NCI-H2107 treated with DMSO at 0.1 percent for 48 hours (cell line): ENCODE results near the gene VTCN1.
"Not testable (repeated sequence)": the region's sequence is repeated elsewhere in the genome, so short reads cannot be mapped to it uniquely, and the experiment has no call there.

Source experiments
- DNase-seq: peaks from one replicate; lab custom pipeline; 2025; ENCODE audit not compliant: unreplicated experiment; lab: John Stamatoyannopoulos, UW

Gene VTCN1, protein sequence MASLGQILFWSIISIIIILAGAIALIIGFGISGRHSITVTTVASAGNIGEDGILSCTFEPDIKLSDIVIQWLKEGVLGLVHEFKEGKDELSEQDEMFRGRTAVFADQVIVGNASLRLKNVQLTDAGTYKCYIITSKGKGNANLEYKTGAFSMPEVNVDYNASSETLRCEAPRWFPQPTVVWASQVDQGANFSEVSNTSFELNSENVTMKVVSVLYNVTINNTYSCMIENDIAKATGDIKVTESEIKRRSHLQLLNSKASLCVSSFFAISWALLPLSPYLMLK

DNA sequence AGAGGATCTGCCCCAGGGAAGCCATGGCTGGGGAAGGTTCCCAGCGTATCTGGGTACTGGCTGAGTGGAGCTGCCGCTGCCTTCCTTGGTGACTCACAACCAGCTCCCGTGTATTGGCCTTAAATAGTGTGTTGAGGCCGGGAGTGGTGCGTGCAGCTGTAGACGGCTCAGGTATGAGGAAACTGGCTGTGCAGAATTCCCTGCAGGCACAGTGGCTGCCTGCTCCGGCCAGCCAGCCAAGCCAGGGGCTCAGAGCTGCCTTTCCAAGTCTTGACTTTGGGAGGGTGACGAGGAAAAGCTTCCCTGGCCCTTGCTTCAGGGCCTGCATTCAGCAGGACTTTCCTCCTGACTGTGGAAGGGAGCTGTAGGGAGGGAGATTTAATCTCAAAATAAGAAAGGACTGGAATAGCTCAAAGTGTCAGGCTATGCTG is at the start of gene VTCN1:
Gene VTCN1 (minus strand): TSS at position 97 of the 431 bp plus-strand sequence. CDS start 72 bp downstream, at position 25.
- no peak for DNase-seq

- no peak for DNase-seq
Observed at GRCh38 chr1:117258791-117259190, 48.1 kb upstream of the VTCN1 start.

GRCh38 chr1:117258075-117258474 is 47.3 kb upstream of the VTCN1 start:
- DNase-seq: not testable (repeated sequence)

GRCh38 chr1:117257291-117257690 is 46.6 kb upstream of the VTCN1 start:
- no peak for DNase-seq

- DNase-seq: no peak
Observed at GRCh38 chr1:117250061-117250606, 39.4 kb upstream of the VTCN1 start.

DNA sequence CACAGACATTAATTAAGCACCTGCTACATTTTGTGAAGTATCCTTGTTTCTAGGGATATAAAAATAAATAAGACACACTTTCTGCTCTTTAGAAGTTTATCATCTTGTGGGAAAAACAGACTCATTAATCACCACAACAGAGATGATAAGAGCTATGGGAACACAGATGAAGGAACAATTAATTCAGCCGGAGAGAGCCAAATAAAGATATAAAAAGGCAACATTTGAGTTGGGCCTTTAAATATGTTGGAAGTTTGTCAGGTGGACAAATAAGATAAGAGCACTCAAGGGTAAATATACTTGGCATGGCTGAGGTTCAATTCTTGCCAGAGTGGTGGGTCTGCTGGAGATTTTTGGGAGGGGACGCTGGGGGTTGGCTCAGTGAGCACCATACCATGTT is 34.2 kb upstream of the VTCN1 start:
- no peak for DNase-seq

GRCh38 chr1:117244306-117244705 is 33.6 kb upstream of the VTCN1 start:
- DNase-seq: no peak

- DNase-seq: no peak
Observed at GRCh38 chr1:117241512-117241911, 30.8 kb upstream of the VTCN1 start.

DNA sequence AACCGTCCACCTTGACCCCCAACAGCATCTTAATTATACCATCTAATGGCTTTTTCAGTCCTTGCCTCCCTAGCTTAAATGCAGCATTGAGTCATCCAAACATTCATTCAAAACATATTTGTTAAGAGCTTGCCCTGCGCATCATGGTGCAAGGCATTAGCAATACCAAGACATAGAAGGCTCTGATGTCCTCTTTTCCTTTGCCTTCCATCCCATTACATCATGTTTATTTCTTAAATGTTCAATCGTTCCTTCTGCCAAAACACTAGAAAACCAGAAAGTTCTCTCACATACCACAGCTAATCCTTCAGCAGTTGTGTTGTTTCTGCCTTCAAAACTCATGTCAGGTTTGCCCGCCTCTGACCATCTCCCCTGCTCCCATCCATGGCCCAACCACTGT is 29.8 kb upstream of the VTCN1 start:
- DNase-seq: no peak

DNA sequence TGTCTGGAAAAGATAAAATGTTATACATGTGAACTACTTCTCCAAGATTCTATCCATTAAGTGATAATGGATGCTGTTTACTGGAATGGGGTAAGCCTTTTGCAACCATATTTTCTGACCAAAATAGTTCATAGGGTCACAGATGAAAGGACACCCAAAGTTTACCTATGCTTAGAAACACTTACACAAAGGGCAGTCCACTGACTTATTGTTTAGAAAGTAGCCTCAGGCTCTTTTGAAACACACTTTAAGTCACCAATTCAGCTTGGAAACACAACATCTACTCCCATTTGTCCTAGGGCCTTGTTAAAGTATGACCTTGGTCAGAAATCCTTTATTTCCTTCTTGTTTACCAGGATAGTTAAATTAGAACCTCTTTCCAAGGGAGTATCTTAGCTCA is 28.7 kb upstream of the VTCN1 start:
- DNase-seq: no peak

- no peak for DNase-seq
Observed at GRCh38 chr1:117237726-117238381, 27.1 kb upstream of the VTCN1 start.

DNA sequence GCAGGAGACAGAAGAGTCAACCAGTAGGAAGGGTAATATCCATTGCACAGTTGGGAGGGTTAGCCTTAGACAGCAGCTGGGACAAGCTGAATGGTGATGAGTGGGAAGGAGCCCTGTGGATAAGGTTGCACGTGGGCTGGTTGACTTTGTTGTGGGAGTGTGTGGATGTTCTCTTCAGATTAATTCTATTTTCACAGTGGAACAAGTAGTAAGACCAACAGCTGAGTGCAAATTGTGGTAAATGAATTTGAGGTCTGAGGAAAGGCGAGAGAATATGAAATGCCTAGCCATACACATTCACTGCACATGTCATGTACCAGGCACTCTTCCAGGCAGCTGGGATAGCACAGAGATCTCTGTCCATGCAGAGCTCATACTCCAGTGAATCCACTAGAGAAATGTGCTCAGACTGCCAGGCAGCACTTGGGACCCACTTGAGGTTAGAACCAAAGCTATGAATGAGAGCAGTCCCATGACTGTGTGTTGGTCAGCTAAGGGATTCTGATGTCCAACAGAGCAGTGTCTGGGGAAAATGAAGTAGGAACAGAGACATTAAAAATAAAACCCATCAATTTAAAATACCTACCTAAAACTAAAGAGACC is 25.2 kb upstream of the VTCN1 start:
- DNase-seq: no peak

- DNase-seq: no peak
Observed at GRCh38 chr1:117232531-117232930, 21.8 kb upstream of the VTCN1 start.

DNA sequence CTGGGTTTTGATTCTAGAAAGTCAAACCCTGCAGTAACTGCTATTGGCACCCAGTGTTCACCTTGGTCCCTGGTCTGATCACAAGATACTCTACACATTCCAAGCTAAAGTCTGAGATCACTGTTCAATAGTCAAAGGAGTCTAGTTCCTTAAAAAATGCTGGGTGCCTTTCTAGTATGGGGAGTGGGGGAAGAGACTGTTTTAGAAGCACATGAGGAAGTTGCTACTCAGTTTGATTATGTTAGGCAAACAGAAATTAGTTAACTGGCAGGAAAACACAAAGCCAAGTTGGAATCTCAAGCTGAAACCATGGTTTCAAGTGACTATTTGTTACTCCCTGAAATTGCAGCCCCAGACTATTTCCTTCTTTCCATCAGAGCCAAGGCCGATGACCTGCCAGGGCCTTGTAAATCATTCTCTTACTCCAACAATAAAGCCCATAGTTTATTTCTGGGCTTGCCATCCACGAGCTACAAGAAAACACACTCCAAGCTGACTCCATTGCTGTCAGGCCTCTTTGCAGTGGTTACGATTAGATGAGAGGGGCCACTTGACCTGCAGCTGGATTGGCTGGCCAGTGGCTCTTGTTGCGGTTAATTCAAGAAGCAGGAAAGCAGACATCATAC is 21.1 kb upstream of the VTCN1 start:
- DNase-seq: no peak

GRCh38 chr1:117231312-117231711 is 20.6 kb upstream of the VTCN1 start:
- no peak for DNase-seq

DNA sequence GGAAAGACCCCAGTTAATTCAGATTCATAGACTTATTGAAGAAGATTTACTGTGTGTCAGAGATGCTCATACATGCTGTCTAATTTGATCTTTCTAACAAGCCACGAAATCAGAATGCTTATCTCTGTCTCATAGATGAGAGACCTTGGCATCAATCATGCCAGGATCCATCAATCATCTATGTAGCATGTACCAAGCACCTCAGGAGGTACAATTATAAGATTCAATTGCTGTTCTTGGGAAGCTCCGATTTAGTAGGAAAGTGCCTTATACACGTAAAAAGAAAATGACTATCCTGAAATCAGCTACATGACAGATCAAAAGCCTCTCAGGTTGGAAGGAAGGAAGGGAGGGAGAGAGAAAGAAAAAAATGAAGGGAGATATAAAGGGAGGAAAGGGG is 18.5 kb upstream of the VTCN1 start:
- DNase-seq: no peak

DNA sequence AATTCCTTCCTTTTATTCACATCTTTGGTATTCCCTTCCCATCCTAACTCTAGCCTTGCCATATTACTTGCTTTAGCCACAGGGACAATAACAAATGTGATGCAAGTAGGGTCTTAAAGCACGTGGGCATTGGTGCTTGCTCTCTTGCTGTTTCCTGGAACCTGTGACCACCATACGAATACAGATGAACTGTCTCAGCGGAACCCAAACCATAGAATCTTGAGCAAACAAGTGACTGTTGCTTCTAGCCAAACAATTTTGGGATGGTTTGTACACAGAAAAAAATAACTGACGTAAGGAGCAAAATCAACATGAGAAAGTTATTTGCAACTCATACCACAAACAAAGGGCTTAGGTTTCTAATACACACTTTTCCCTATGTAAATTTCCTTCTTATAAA is 15.2 kb upstream of the VTCN1 start:
- DNase-seq: no peak

DNA sequence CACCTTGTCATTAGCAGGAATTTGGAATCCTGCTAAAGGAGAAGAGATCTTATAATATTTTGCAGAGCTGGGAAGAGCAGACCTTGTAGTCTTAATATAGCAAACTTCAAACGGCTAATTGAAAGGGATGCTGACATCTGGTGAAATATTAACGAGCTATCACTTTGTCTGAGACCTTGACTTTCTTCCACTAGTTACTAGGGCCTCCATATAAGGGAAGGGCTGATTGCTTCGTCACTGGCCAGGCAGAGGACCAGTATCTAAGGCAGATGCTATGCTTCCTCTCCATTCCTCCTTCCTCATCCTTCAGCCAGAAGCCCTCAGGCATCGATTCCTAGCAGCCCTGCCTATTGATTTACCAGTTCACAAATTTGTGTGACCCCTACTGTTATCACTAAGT is 6.0 kb upstream of the VTCN1 start:
- DNase-seq: no peak

DNA sequence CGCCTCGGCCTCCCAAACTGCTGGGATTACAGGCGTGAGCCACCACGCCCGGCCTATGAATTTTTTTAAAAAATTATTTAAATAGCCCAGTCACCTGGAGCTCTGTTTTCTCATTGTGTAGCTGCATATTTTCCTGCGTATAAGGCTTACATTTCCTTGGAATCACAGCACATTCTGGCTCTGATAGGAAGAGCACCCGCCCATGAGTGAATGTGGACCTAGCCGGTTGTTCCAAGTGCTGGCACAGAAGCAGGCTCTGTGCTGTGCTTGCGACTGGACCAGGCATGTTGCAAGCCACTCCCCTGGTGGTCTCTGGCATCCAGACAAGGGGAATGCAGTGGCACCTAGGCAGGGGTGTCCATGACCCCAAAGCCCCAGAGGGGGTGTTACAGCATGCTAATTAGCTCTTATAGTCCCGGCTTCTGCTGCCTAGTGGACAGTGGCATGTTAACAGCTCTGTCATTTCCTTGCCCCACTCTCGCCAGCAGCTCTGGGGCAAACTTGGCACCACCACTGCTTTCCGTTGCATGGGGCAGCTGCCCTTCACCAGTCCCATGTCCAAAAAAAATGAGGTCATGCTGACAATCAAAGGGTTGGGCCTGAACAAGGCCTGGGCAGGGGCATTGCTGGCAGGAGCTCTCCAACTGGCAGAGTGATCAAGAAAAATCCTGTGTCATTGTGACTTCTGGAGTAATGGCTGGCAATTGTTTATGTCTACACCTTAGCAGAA is 5.2 kb upstream of the VTCN1 start:
- no peak for DNase-seq

- no peak for DNase-seq
Observed at GRCh38 chr1:117215019-117215418, 4.3 kb upstream of the VTCN1 start.

DNA sequence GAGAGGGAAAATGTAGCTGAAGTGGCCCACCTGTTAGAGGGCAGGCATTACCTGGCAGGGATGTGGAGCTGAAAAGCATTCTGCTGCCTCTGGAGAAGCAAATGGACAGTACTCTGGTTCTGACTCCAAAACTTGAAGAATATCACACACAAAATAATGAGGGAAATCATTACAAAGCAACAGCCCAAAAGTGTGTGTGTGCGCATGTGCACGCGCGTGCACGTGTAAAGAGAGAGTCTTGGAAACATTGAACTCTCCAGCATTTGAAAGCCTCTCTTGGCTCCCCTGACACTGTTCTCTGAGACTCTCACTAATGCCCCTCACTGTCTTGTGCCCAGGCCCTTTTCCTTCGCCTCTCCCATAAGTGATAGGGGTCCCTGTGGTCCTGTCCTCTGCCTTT is 2.3 kb upstream of the VTCN1 start:
- DNase-seq: no peak
